ENCODE results near the gene LHFPL6.

LHFPL6 gene

DNA sequence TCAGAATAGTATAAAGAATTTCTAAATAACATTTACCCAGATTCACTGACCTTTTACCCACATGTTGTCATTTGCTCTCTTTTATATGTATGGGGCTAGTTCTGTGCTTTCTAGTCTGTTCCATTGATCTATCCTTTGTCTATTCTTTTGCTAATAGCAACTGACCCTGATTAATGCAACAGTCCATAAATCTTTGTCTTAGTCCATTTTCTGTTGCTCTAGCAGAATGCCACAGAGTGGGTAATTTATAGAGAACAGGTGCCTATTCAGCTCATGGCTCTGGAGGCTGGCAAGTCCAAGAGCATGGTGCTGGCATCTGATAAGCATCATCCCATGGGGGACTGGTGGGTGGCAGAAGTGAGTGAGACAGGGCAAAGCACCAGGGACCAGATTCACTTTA is 52.1 kb downstream of the LHFPL6 start:
- no peak for DNase-seq

DNA sequence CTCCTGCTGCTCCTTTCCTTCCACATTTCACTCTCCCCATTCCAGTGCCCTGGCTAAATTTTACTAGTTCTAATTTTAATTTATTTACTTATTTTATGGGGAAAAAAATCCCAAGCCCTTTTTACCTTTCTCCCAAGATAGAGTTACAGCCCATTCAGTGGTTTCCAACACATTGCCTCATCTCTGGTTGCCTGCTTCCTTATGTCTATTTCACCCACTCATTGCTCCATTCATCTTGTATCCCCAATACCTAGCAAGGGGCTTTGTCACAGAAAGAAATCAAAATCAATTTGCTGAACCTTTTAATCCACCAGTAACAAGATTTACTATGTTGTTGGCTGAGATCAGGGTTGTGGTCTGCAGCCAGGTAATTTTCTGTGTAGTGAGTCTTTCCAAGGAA is 55.9 kb downstream of the LHFPL6 start:
- no peak for DNase-seq

DNA sequence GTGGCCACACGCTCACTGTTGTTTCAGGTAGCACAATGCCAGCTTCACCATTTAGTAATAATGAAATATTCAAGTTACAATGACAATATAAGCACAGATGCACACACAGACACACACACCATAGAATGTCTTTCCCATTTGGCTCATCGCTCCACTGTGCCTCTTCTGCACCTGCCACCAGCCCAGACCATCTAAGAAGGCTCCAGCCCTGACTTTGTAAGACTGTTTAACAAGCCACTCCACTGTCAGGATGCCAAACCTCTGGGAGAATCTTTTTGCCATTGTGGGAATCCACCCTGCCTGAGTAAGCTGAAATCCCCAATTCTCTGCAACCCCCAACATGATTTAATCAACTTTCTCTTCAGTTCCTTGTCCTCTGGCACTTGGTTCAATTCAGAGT is 60.6 kb downstream of the LHFPL6 start:
- no peak for DNase-seq

DNA sequence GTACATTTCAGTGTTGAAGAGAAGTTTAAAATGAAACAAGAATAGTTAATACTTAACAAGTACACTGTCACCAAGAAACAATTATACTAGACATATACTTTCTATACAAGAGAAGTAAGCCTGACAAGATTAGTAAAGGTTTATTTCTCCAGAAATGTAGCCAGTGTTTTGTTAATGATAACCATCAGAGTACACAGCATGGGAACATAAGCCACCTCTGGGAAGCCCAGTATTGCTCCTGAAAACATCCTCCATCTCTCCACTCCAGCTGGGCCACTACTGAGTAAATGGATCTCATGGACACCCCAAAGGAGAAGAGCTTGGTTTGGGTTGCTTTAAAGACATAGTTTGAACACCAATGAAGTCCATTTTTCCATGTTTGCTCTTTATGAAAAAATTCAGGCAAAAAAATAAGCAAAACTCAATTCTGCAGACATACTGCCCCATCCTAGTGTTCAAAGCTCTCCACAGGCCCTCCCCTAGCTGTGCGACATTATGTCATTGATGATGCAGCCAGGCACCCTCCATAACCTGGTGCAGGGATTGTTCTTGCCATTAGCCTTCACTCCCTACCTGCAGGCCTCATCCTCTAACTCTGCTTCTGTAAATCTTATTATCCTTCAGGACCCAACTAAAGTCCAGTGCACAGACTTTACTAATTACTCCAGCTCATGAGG is 61.9 kb downstream of the LHFPL6 start:
- DNase-seq = no peak

DNA sequence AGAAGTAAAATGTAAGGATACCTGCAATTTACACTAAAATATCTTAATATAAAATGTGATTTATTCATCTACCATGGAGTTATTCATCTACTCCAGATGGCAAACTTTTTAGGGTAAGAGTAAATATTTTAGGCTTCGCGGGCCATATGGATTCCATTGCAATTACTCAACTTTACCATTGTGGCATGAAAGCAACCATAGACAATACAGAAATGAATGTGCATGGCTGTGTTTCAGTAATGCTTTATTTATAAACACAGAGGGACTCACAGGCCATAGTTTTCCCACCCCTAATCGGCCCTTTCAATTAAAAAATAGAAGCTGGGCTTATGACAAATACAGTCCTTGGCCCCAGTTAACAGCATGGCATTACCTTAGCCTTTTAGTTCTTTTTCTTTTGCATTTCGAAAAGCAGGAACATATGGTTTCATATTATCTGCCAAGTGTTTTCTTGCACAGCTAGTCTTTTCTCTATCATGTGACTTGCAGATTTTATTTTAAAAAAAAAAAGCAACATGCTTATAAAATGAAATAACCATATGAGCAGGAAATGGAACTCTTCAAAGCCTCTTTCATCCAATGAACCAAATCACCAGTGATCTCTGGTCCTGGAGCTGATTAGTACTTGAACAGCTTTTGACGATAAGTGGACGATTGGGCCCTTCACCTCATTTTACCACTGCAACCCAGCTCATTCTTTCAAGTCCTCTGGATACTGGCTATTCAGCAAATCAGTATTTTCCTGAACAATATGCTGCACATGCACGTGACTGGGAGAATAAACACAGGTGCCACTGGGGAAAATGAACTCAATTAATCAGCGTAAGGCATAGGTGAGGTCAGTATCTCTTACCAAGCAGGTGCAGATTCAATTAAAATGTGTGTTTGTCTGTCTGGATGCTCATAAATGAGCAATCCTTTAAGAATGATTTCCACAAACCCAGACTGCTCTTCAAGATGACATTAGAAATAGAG is 63.9 kb downstream of the LHFPL6 start:
- no peak for DNase-seq

DNA sequence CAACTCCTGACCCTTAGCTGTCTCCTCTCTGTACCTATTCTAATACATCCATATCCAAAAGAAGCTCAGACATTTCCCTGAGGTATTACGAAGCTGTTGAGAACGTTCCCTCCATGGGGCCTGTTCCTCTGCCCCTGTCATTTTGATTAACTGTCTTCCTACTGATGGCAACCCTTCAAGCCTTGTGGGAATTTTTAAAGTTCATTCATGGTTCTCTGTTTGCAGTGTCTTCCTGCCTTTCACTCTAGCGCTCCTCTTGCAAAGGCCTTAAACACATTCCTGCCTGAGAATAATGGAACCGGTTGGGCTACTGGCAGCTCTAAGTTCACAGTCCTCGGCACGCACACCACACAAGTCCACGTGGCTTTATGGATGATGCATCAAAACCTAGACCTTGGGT is 66.1 kb downstream of the LHFPL6 start:
- DNase-seq = no peak

DNA sequence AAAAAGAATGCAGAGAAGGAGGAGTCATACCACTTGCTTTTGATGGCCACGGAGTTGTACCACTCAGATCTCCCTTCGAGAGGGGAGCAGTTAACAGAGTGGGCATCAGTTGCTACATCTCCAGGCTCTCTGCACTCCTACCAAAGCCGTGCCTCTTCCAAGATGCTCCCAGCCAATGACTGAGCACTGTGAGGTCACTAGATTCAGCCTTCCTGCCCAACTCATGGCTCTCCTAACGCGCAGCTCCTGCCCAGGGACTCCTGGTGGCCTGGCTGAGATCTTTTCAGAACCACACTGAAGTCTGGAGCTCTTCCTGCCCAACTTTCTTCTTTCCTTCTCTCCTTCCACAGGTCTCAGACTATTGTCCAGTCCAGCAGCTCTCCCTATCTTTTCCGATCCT is 66.7 kb downstream of the LHFPL6 start:
- DNase-seq = no peak

DNA sequence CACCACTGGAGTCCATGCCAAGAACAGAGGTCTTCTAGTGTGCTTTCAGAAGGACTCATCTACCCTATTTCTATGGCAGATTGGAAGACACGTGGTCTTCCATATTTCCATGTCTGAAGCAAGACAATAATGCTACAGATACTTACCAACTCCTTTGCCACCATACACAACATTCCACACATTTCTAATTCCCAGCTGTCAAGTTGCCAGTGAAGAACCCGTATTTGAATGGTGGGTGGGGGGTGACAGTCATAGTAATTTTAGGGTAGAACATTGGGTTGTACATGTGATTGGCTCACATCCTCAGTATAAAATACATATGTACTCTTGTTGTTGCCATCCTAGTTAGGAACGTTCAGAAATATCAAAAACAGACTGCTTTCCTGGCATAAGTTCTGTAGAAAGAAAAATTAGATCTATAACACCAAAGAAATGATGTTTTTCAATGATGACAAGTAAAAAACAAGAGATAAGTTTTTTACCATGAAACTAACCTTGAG is 69.3 kb downstream of the LHFPL6 start:
- no peak for DNase-seq

DNA sequence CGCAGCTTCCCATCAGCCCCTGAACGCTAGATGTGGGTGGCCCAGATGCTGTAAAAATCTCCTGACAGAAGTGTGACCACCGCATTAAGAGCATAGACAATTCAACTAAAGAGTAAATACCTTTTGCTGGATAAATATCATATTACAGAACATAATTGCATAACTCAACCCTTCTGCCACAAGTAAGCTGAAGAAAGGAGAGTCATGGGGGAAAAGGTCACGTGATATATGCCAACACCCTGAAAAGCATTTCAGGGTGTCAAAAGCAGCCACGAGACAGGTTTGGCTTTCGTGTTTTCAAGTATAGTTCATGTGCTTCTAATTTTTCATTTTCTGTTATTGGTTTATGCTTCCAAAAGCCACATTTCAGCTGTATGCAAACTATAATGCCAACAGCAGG is 71.3 kb downstream of the LHFPL6 start:
- DNase-seq = no peak

DNA sequence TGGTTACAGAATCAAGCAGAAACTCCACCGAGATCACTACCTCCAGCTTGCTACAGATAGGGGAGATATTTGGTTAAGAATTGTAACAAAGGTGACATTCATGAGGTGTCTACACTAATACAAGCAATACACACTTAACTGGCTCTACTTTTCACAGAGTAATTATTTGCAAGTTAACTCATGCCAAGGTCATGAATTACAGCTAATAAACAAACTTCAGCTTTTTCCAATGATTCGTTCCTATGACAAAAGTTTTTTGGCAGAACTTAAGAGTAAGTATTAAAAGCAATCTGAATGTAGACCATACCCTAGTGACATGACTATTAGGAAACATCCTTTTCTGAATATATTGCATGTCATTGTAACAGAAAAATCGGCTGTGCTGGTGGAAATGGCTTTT is 72.1 kb downstream of the LHFPL6 start:
- no peak for DNase-seq

DNA sequence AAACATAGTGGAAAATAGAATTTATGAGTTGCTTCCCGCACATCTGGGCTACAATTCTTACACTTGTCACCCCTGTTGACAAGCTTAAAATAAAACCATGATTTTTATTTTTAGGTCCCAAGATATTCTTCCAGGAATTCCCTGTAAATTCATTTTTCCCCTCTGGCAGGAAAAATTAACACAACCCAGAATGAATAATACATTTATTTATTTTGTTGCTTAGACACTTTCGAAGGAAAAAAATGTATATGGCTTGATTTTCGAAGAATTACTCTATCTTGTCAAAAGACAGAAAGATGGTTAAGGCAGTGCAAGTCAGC is 74.4 kb downstream of the LHFPL6 start:
- no peak for DNase-seq

DNA sequence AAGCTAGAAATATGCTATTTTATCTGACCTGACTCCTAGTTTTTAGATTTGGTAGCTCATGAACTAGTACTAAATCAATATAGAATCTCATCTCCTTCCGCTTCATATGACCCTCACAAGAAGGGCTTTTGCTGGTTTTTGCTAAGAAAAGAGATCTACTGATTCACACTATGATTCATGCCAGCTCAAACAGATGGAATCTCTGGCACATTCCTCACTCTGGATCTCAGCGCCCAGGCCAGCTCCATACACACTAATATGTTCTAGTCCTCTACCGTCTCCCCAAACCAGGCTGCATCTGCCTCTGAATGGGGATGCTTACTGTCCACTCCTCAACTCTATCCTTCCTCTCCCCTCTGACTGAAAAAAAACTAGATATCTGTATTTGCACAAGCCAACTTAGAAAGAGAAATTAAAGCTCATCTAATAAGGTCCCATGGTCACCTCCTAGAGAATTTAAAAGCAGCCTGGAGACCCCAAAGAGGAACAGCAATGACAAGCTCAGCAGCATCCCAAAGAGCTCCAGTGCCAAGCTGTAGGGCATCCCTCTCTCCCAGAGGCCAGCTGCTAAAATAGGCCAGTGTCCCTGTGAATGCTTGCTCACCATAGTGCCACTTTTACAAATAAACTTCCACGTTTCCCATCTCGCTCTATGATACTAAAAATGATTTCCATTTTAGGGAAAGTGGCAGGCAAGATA is 74.9 kb downstream of the LHFPL6 start:
- DNase-seq = no peak

DNA sequence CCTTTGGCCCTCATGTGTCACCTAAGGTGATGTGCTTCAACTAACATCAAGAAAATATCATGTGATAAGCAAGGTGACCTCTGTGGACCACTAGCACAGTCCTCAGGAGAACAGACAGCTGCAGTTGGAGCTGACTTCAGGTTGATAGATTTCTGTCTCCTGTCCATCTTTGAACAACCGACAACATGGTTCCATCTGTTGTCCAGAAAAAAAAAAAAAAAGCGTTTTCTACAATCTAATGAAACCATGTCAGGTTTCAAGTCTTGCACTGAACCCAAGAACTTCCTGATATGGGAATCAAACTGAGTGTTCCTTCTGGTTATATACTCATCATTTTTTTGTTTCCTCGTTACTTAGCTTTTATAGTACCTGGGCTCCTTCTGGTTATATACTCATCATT is 75.7 kb downstream of the LHFPL6 start:
- no peak for DNase-seq

DNA sequence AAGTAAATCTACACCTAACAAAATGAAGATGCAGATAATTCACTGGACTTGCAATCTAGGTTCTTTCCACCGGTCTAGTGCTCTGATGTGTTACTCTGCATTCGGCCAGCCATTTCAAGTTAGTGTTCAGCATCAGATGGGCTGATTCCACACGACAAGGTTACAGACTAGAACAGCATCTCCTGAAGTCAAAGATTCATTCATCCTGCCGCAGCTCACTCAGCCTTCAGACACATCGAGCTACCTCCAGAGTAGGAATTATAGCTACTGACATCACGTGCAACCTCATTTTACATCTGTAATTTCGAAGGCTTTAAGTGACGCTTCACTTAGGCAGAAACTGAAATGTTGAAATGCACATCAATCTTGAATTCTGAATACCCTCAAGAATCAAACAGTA is 76.5 kb downstream of the LHFPL6 start:
- DNase-seq = no peak

DNA sequence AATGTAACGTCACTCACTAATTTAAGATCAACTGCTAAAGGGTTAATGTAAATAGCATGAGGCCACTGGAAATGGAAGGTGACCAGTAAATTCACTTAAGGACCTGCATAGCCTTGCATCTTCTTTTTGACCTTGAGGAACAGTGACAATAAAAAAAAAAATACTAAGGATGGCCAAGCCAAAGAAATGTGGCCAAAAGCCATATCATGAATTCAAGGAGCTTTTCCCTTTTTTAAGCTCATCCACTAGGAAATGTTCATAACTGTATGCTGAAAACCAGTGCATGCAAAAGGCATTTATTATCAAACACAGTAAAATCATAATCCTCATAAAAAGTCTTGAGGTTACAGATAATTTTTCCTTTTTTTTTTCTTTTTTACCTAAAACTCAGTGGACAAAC is 77.5 kb downstream of the LHFPL6 start:
- no peak for DNase-seq

DNA sequence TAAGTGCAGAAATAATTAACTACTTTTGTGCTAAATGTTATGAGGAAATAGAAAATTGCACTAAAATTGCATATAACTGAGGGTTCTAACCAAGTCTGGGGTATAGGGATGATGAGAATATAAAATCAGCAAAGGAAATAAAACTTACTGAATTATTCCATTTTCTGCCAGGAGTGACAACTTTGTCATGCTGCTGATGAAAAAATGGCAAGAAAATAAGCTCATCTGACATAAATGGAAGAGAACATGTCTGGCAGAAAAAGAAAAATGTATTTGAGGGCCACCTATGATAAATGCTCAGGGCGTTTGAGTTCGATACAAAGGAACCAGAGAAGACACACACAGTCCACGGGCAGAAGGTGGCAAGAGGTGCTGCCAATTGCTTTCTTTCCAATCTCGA is 78.2 kb downstream of the LHFPL6 start:
- no peak for DNase-seq

DNA sequence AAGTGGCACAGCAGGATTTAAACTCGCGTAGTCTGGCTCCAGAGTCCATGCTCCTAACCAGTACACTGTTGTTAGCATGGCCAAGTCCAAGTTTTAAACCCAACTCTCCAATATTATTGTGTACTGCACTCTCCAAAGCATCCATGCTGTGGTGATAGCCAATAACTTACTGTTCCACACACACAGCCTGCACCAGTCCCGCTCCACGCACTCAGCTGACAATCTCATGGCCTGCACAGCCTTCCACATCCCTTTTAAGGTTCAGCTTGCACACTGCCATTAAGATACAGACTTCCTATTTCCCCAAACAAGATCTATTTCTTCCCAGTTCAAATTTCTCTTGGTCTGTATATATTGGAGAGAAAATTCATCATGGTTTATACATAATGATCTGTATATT is 80.7 kb downstream of the LHFPL6 start:
- DNase-seq = no peak

DNA sequence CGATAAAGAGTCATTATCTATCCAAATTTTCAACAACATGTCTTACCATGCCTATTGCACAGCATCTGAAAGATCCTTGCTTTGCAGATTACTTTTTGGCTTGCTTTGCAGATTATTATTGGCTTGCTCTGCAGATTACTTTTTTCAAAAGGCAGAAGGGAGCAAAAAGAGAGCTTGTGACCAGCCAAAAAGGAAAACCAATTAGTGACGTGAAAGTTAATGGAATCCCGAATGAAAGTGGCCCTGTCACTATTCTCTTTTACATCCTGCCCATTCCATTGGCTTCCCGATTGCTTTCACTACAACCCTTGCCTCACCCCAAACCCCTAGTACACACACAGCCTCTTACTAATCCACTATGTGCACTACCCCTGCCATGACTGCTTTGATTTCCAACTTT is 81.3 kb downstream of the LHFPL6 start:
- DNase-seq = no peak

DNA sequence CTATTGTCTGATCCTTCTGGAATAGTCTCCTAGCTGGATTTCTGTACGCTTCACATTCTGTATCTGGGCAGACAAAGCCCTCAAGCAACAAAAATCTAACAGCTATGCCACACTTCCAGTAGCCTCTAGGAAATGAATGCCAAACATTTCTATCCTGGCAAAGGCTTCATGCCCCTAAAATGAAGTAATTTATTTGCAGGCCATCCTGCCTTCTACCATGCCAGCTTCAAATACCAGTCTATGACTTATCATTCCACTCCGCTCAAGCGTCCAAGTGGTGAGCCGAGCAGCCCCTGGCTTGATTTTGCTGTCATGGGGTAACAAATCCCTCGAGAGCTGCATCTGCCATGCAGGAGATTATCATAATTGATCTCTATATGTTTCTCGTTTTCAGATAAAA is 86.9 kb downstream of the LHFPL6 start:
- DNase-seq = no peak

DNA sequence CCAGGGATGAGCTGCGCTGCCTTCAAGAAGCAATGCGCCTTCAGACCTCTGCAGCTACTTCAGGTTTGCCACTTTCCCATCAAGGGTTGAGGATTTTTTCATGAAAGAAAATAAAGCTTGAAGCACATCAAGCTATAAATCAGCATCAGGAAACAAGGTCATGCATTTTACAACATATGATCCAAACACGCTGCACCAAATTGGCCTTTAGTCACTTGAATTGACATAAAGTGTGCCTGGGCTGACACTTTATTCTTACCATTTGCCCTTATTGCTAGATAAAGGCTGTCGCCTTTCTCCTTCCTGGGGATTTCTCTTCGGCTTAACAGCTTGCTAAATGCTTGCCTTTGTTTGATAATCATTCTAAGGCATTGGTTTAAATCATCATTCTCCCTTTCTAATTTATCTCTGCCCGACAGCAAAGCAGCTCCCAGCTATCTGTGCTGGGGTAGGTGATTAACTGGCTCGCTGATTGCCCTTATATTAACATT is 87.7 kb downstream of the LHFPL6 start:
- no peak for DNase-seq

DNA sequence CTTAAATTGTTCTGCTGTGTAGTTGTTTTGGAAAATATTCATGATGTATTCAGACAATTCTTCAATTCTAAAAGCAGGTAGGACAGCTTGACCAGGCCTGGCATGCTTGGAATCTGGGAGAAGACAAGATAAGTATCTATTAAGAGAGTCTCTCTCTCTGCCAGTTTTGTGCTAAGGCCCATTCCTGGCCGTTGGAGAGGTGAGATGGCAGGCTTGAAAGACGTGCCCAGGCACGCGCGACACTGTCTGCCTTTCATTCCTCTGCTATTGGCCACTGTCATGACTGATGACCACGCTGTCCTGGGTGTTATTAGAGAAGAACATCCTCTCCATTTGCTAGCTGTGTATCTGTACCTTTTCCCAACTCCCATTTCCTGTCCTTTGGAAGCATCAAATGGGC is 90.3 kb downstream of the LHFPL6 start:
- no peak for DNase-seq

DNA sequence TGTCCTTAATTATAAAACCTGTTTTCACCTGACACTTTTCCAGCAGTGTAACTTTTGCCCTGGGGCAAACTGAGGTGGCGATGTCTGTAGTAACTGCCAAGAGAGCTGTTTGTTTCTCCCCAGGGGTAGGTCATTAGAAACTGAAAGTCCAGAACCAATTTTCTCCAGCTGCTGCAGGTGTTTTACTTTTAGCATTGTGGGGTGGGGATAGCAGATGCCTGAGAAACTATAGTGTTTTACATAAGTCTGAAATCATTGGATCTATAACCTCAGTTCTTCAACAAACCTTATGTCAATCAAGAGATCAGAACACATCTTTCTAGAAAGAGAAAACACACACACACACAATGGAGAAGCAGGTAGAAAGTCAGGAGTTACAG is 92.7 kb downstream of the LHFPL6 start:
- DNase-seq = no peak

DNA sequence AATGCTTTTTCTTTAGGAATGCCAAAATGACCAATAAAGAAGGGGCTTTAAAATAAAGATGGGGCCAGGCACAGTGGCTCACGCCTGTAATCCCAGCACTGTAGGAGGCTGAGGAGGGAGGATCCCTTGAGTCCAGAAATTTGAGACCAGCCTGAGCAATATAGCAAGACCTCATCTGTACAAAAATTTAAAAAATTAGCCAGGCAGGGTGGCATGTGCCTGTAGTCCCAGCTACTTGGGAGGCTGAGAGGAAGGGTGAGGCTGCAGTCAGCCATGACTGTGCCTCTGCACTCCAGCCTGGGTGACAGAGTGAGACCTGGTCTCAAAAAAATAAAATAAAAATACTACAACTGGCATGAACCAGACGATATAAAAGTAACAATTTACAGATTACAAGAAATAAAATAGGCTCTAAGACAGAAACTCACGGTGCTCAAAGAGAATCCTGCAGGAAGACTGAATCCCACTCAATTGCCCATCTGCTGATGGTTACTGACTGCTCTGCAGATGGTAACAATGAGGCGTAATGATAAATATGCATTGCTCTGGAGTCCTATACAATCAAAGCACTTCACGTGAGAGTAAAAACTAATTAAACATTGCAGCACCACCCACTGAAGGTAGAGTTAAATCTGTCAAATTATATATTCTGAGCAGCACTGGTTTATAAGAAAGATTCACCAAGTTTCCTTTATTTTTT is 93.2 kb downstream of the LHFPL6 start:
- DNase-seq = no peak
